Activated T-helper 2 cell treated with anti-CD3 and anti-CD28 coated beads, Interferon-gamma antibody, Interleukin-2, Interleukin-4, amounts not matched to agents 10 μg/mL and 5 μg/mL and 100 μg/mL, durations not matched to agents 14 hours and 24 hours and 36 hours (primary cell): ENCODE measurements around the gene CFAP251. TPM values are rescaled to one million over a fixed set of nuclear protein-coding genes. Genes with fewer than 3 reads are reported as not detected.
"Not testable (repeated sequence)": the region's sequence is repeated elsewhere in the genome, so short reads cannot be mapped to it uniquely, and the experiment has no call there.

Experiments used
- DNase-seq: peaks from one replicate; pipeline ENCODE4 v3.0.0; 2021; ENCODE audit warnings: low spot score
- H3K27ac Mint-ChIP-seq: one replicate; pipeline ENCODE4 v1.8.0; 2021; ENCODE audit warnings: mixed read lengths
- H3K27me3 Mint-ChIP-seq: one replicate; pipeline ENCODE4 v1.8.0; 2021; ENCODE audit warnings: low read depth, mixed read lengths
- H3K36me3 Mint-ChIP-seq: one replicate; pipeline ENCODE4 v1.8.0; 2021; ENCODE audit warnings: low read depth, mixed read lengths
- H3K4me1 Mint-ChIP-seq: one replicate; pipeline ENCODE4 v1.8.0; 2021; ENCODE audit warnings: low read depth, mixed read lengths
- H3K4me3 Mint-ChIP-seq: one replicate; pipeline ENCODE4 v1.8.0; 2021; ENCODE audit warnings: low read depth, mild to moderate bottlenecking, moderate library complexity, mixed read lengths
- H3K9me3 Mint-ChIP-seq: one replicate; pipeline ENCODE4 v1.8.0; 2021; ENCODE audit warnings: mixed read lengths
- intact Hi-C: fragments of 100-400 bp; cut with micrococcal nuclease; formaldehyde crosslinking; loops from one replicate; pipeline ENCODE4 v1.15.1; 2023
- total RNA-seq: library from RNA; stranded (reverse); gene quantifications from 2 replicates; pipeline ENCODE4 v1.2.3, GENCODE V29; 2022

The CFAP251 gene
- total RNA-seq, 1 donor from 2014 or later: 0.82 TPM

GRCh38 chr12:121889274-121889624, 29.1 kb upstream of the CFAP251 start:
- no peaks in the 10 kb centered on the region for H3K9me3 Mint-ChIP-seq
- no peak for DNase-seq
- H3K27ac Mint-ChIP-seq: peak overlapping the region; percentile 99
- no peaks in the 10 kb centered on the region for H3K27me3 Mint-ChIP-seq
- intact Hi-C loops: loop anchor here (2.0 to 10.0 kb wide), 3 partner anchors 30 to 174 kb away; partner anchors contain the start of genes CFAP251 and TMEM120B
- peaks cover 30% of the 10 kb centered on the region for H3K36me3 Mint-ChIP-seq
- H3K4me3 Mint-ChIP-seq: peak overlapping the region; percentile 99
- peaks cover 28% of the 10 kb centered on the region for H3K4me1 Mint-ChIP-seq

- DNase-seq, H3K27me3 Mint-ChIP-seq, H3K9me3 Mint-ChIP-seq: not testable (repeated sequence)
- Mint-ChIP-seq H3K27ac (peak overlapping the region; percentile 99), H3K36me3 (peaks cover 33% of the 10 kb centered on the region), H3K4me1 (peaks cover 30% of the 10 kb centered on the region), H3K4me3 (peak overlapping the region; percentile 99)
- intact Hi-C loops: loop anchor here (2.0 to 10.0 kb wide), 3 partner anchors 29 to 175 kb away; partner anchors contain the start of genes CFAP251 and TMEM120B
Measured at GRCh38 chr12:121889661-121890060, 28.7 kb upstream of the CFAP251 start.

GRCh38 chr12:121892673-121893561, 25.5 kb upstream of the CFAP251 start:
- no peak for DNase-seq
- Mint-ChIP-seq H3K4me1 (peaks cover 34% of the 10 kb centered on the region), H3K27ac (peak overlapping the region; percentile 11), H3K4me3 (no peak overlapping the region), H3K27me3 (no peaks in the 10 kb centered on the region), H3K9me3 (no peaks in the 10 kb centered on the region), H3K36me3 (peaks cover 52% of the 10 kb centered on the region)
- intact Hi-C loops: no loop called here

GRCh38 chr12:121893961-121894460, 24.4 kb upstream of the CFAP251 start:
- no peaks in the 10 kb centered on the region for H3K9me3 Mint-ChIP-seq
- H3K27me3 Mint-ChIP-seq: no peaks in the 10 kb centered on the region
- peak overlapping the region; percentile 55 for H3K4me3 Mint-ChIP-seq
- H3K27ac Mint-ChIP-seq: peak overlapping the region; percentile 89
- peaks cover 54% of the 10 kb centered on the region for H3K36me3 Mint-ChIP-seq
- intact Hi-C loops: no loop called here
- DNase-seq: no peak
- peaks cover 31% of the 10 kb centered on the region for H3K4me1 Mint-ChIP-seq

GRCh38 chr12:121894633-121895032, 23.8 kb upstream of the CFAP251 start:
- Mint-ChIP-seq H3K36me3 (peaks cover 56% of the 10 kb centered on the region), H3K9me3 (no peaks in the 10 kb centered on the region), H3K4me1 (peaks cover 26% of the 10 kb centered on the region), H3K4me3 (no peak overlapping the region), H3K27ac (peak overlapping the region; percentile 78), H3K27me3 (no peaks in the 10 kb centered on the region)
- intact Hi-C loops: no loop called here
- DNase-seq: no peak

- Mint-ChIP-seq H3K4me1 (peaks cover 15% of the 10 kb centered on the region), H3K9me3 (no peaks in the 10 kb centered on the region), H3K27me3 (no peaks in the 10 kb centered on the region), H3K4me3 (no peak overlapping the region), H3K36me3 (peaks cover 63% of the 10 kb centered on the region), H3K27ac (no peak overlapping the region)
- intact Hi-C loops: no loop called here
- DNase-seq: no peak
Measured at GRCh38 chr12:121898287-121898686, 20.1 kb upstream of the CFAP251 start.

- H3K27ac Mint-ChIP-seq: no peak overlapping the region
- H3K9me3 Mint-ChIP-seq: no peaks in the 10 kb centered on the region
- no peaks in the 10 kb centered on the region for H3K27me3 Mint-ChIP-seq
- no peak for DNase-seq
- no peak overlapping the region for H3K4me3 Mint-ChIP-seq
- peaks cover 4% of the 10 kb centered on the region for H3K4me1 Mint-ChIP-seq
- H3K36me3 Mint-ChIP-seq: peaks cover 58% of the 10 kb centered on the region
- intact Hi-C loops: no loop called here
Measured at GRCh38 chr12:121899590-121899989, 18.8 kb upstream of the CFAP251 start.

GRCh38 chr12:121903202-121903601, 15.2 kb upstream of the CFAP251 start:
- Mint-ChIP-seq H3K4me3 (no peak overlapping the region), H3K27ac (no peak overlapping the region), H3K27me3 (no peaks in the 10 kb centered on the region), H3K4me1 (no peaks in the 10 kb centered on the region), H3K36me3 (peaks cover 57% of the 10 kb centered on the region), H3K9me3 (no peaks in the 10 kb centered on the region)
- intact Hi-C loops: no loop called here
- no peak for DNase-seq

GRCh38 chr12:121905746-121906145, 12.6 kb upstream of the CFAP251 start:
- Mint-ChIP-seq H3K27ac (no peak overlapping the region), H3K4me3 (no peak overlapping the region), H3K4me1 (peaks cover 4% of the 10 kb centered on the region), H3K36me3 (peaks cover 60% of the 10 kb centered on the region), H3K27me3 (no peaks in the 10 kb centered on the region), H3K9me3 (no peaks in the 10 kb centered on the region)
- no peak for DNase-seq
- intact Hi-C loops: no loop called here

- Mint-ChIP-seq H3K9me3 (no peaks in the 10 kb centered on the region), H3K4me1 (peaks cover 9% of the 10 kb centered on the region), H3K27me3 (no peaks in the 10 kb centered on the region), H3K36me3 (peaks cover 55% of the 10 kb centered on the region), H3K27ac (no peak overlapping the region), H3K4me3 (no peak overlapping the region)
- DNase-seq: no peak
- intact Hi-C loops: no loop called here
Measured at GRCh38 chr12:121908702-121909101, 9.7 kb upstream of the CFAP251 start.

GRCh38 chr12:121911824-121912585, 6.4 kb upstream of the CFAP251 start:
- Mint-ChIP-seq H3K4me3 (no peak overlapping the region), H3K36me3 (peaks cover 54% of the 10 kb centered on the region), H3K9me3 (no peaks in the 10 kb centered on the region), H3K27me3 (no peaks in the 10 kb centered on the region), H3K27ac (peak overlapping the region; percentile 52), H3K4me1 (peaks cover 11% of the 10 kb centered on the region)
- no peak for DNase-seq
- intact Hi-C loops: no loop called here

GRCh38 chr12:121915841-121916321, 2.5 kb upstream of the CFAP251 start:
- no peak overlapping the region for H3K27ac Mint-ChIP-seq

More at GRCh38 chr12:121915841-121916321, 2.5 kb upstream of the CFAP251 start:
- Mint-ChIP-seq H3K27me3 (no peaks in the 10 kb centered on the region), H3K36me3 (peaks cover 44% of the 10 kb centered on the region), H3K9me3 (no peaks in the 10 kb centered on the region), H3K4me1 (peaks cover 19% of the 10 kb centered on the region), H3K4me3 (no peak overlapping the region)
- intact Hi-C loops: loop anchor here (5.0 kb wide), 1 partner anchor 106 kb away; the partner anchor contains the start of gene BCL7A
- no peak for DNase-seq
